NCI-H1930 (cell line): ENCODE results near the gene GPN1.
"Not testable (repeated sequence)": the region's sequence is repeated elsewhere in the genome, so short reads cannot be mapped to it uniquely, and the experiment has no call there.

Source experiments
- DNase-seq, 2 experiments: peaks; one replicate each; lab custom pipeline; 2025; lab: John Stamatoyannopoulos, UW

Gene GPN1

DNA sequence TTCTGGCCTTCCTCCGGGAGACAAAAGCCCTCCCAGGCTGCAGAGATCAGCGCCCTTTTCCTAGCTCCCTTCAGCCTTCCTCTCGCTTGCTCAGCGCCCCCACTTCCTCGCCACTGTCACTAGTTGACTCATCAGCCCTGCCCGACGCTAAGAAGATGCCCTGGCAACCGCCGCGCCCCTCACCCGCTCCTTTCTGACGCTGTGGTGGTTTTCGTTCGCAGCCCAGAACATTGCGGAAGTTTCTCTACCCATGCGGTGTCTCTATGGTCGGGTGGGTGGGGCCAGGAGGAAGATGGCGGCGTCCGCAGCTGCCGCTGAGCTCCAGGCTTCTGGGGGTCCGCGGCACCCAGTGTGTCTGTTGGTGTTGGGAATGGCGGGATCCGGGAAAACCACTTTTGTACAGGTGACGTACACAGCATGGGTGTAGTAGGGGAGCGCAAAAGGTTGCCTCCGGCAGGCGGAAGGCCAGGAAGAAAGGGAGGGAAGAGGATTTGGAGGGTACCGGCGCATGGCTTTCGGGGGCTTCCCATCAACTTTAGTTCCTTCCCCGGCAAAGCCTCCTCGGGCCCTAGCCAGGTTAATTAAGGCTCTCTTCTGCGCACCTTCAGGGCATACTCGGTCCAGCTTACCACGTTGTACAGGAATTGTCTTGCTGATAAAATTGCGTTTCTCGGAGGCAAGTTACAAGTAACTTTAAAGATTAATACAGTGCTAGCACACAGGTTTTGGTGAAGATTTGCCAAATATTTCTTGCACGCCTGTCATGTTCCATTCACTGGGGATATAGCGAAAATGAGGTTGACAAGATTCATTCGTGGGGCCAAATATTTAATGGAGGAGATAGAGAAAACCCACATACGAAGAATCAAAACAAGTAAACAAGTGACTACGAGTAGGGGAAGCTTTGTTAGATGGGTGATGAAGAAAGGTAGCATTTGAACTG lies at the start of gene GPN1, which contains the start of gene CCDC121:
Gene GPN1, plus strand, starts transcription at position 284 of the 943 bp plus-strand sequence. Its CDS starts 9 bp downstream, at position 293.
Gene CCDC121, minus strand, starts transcription at position 246 of the 943 bp plus-strand sequence. CDS start 1,213 bp downstream, outside the sequence.
- DNase-seq = peak; percentile 77

DNA sequence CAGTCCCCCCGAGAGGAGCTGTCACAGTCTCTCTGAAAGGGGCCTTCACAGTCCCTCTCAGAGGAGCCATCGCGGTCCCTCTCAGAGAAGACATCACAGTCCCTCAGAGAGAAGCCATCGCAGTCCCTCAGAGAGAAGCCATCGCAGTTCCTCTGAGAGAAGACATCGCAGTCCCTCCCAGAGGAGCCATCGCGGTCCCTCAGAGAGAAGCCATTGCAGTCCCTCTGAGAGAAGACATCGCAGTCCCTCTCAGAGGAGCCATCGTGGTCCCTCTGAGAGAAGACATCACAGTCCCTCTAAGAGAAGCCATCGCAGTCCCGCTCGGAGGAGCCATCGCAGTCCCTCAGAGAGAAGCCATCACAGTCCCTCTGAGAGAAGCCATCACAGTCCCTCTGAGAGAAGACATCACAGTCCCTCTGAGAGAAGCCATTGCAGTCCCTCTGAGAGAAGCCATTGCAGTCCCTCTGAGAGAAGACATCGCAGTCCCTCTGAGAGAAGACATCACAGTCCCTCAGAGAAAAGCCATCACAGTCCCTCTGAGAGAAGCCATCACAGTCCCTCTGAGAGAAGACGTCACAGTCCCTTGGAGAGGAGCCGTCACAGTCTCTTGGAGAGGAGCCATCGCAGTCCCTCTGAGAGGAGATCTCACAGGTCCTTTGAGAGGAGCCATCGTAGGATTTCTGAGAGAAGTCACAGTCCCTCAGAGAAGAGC lies 47.3 kb upstream of the GPN1 start:
- DNase-seq = no peak

GRCh38 chr2:27582129-27582694 lies 46.6 kb upstream of the GPN1 start:
- no peak for DNase-seq

DNA sequence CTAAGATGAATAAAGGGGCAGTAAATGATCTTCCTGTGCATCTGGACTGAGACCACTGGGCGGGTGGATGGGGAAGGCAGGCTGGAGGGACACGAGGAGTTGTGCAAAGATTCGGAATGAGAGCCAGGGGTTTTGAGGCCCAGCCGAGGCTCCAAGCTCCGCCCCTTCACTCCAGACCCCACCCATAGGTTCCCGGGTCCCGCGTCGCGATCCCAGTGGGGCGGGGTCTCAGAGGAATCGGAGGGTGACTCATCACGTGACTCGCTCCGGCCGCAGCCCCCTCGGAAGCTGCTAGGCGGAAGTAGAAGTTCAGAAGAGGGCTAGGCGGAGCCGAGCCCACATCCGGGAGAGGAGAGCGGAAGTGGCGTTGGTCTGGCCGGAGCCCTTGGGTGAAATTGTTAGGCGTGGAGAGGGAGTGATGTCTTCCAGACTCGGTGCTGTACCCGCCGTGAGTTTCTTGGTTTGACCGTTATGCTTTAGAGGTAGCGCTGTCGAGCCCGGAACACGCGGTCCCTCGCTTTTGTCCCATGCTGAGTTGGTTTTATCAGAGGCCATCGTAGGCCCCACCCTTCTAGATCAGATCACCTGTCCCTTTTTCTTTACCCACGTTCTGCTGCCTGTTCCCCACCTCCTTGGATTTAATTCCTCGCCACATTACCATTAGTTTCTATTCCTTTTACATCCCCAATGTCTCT lies 46.0 kb upstream of the GPN1 start, which contains the start of gene ZNF512:
Gene ZNF512, plus strand, starts transcription at position 348 of the 695 bp plus-strand sequence. Its CDS starts 71 bp downstream, at position 419.
- DNase-seq = peak; percentile 95 to 96

GRCh38 chr2:27583390-27583915 lies 45.4 kb upstream of the GPN1 start:
- no peak for DNase-seq

GRCh38 chr2:27584597-27584996 lies 44.3 kb upstream of the GPN1 start:
- DNase-seq = no peak

DNA sequence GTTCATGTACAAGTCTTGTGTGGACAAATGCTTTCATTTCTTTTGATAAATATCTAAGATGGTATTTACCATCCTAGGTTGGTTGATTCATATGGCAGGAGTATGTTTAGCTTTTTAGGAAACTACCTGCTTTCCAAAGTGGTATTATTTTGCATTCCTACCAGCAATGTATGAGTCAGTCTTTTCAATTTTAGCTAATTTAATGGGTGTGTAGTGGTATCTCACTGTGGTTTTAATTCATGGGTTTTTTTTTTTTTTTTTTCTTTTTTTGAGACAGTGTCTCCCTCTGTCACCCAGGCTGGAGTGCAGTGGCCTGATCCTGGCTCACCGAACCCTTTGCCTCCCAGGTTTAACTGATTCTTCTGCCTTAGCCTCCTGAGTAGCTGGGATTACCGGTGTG lies 41.8 kb upstream of the GPN1 start:
- DNase-seq = no peak

GRCh38 chr2:27588308-27588707 lies 40.5 kb upstream of the GPN1 start:
- DNase-seq = no peak

DNA sequence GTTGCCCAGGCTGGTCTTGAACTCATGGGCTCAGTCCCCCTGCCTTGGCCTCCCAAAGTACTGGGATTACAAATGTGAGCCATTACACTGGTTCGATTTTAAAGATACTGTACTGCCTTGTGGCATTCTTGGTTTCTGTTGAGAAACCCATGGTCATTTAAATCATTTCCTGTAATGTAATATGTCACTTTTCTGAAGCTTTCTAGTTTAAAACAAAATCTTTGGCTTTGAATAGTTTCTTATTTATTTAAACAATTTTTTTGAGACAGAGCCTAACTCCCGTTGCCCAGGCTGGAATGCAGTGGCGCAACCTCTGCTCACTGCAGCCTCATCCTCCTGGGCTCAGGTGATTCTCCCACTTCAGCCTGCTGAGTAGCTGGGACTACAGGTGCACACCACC lies 37.1 kb upstream of the GPN1 start:
- no peak for DNase-seq

DNA sequence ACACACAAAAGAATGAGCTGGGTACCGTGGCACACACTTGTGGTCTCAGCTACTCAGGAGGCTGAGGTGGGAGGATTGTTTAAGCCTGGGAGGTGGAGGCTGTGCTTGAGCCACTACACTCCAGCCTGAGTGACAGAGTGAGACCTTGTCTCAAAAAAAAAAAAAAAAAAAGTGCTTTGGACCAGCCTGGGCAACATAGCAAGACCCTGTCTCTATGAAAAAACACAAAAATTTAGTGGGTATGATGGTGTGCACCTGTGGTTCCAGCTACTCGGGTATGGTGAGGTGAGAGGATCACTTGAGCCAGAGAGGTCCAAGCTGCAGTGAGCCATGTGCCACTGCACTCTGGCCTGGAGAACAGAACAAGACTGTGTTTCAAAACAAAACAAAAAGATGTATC lies 35.6 kb upstream of the GPN1 start:
- DNase-seq = no peak

DNA sequence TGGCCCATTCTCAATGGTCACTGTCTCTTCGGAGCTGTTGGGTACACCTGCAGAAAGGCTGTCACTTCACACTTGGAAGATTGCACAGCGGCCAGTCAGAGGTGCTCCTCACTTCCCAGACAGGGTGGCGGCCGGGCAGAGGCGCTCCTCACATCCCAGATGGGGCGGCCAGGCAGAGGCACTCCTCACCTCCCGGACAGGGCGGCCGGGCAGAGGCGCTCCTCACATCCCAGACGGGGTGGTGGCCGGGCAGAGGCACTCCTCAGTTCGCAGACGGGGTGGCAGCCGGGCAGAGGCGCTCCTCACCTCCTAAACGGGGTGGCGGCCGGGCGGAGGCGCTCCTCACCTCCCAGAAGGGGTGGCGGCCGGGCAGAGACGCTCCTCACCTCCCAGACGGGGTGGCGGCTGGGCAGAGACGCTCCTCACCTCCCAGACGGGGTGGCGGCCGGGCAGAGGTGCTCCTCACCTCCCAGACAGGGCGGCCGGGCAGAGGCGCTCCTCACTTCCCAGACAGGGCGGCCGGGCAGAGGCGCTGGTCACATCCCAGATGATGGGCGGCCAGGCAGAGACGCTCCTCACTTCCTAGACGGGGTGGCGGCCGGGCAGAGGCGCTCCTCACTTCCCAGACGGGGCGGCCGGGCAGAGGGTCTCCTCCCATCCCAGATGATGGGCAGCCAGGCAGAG lies 34.7 kb upstream of the GPN1 start:
- not testable (repeated sequence) for DNase-seq

GRCh38 chr2:27595412-27595811 lies 33.4 kb upstream of the GPN1 start:
- not testable (repeated sequence) for DNase-seq

DNA sequence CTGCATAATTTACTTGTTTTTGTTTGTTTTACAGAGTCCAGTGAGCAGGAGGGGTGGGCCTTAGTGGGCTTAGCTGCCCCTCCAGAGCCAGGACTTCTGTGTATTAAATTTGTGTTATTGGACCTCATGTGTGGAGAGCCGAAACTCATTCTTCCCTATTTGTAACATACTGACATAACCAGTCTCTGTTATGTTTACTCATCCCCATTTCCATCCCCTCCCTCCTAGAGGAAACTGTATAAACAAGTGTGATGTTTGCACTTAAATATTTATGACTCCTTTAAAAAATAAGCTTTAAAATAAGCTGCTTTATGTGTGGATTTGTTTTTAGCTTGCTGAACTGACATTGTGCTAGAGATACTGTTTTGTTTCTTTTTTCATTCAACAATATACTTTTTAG lies 32.2 kb upstream of the GPN1 start:
- DNase-seq = no peak

- DNase-seq = no peak
Measured at GRCh38 chr2:27606611-27607010, 22.2 kb upstream of the GPN1 start.

DNA sequence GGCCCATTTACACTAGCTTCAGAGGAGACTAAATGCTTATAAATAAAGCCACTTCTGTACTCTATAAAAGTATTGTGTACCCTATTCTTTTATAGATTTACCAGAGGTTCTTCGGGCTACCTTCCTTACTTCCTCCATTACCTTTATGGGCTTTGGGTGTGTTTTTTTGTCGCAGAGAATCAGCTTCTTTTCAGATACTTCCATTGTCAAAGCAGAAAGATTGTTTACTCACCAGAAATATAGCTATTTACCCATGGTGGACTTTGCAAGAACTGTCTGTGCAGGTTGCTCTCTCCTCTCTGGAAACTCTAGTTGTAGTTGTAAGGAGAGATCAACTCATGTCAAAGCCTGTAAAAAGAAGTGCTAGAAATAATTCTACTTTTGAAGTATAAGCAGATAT lies 14.9 kb upstream of the GPN1 start:
- no peak for DNase-seq

DNA sequence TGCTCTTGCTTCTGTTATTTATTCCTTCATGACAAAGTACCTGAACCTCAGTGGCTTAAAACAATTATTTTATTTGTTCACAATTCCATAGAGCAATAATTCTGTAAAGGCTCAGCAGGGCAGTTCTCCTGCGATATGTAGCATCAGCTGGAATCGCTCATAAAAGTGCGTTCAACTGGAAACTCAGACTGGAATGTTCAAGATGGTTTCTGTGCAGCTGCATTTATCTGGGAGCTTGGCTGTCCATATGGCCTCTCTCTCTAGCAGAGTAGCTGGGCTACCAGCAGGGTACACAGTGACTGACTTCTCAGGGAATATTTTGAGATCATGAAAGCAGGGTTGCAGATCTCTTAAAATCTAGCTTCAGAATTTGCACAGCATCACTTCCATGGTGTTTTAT lies 13.5 kb upstream of the GPN1 start:
- no peak for DNase-seq

- DNase-seq = no peak
Measured at GRCh38 chr2:27621524-27621923, 7.3 kb upstream of the GPN1 start.

- DNase-seq = no peak
Measured at GRCh38 chr2:27622921-27623384, 5.9 kb upstream of the GPN1 start.

DNA sequence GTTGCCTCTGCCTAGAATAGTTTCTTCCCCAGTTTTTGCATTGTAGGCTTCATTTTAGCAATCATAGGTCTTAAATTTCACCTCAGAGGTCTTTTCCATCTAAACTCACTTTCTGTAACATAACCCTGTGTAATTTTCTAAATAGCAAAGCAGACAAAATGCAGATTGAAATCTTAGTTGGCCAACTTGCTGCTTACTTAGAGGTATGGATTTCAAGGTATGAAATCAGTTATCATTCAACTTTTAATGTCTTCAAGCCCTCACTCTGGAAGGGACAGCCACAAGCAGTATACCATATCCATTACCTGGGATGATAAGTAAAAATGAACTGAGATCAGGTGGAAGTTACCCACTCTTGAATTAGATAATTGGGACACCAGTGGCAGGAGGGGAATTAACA lies 3.9 kb upstream of the GPN1 start:
- no peak for DNase-seq

DNA sequence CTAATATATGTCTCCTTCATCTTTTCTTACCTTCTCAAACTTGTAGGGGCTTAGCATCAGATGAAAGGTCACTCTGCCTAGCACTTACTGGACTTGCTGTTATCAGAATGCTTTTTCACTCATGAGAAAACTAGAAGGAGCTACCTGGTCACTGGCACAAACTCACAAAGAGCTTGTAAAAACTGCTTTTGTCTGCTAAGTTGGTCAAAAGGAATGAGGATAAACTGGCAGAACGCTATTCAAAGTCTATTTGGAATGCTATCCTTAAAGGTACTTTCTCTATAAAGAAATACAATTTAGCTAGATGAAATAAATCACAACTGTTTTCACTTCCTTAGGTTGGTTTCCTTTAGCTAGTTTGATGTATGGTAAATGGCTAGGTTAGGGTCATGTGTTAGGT lies 2.5 kb upstream of the GPN1 start:
- not testable (repeated sequence) for DNase-seq

GRCh38 chr2:27626921-27627320 lies 1.9 kb upstream of the GPN1 start:
- DNase-seq = not testable (repeated sequence)
